ENCODE results near the gene CTTN.
"Not testable (repeated sequence)": the region's sequence is repeated elsewhere in the genome, so short reads cannot be mapped to it uniquely, and the experiment has no call there.

CTTN gene

GRCh38 chr11:70390882-70391281 is 7.4 kb upstream of the CTTN start:
- H3K18ac ChIP-seq (ENCODE audit: low read length); H3K9ac ChIP-seq (ENCODE audit: low read length); H2BK5ac ChIP-seq (ENCODE audit: low read length); H3K36me3 ChIP-seq (ENCODE audit: control insufficient read depth, insufficient read depth, low read length); H3K27ac ChIP-seq (ENCODE audit: low read depth, low read length); H3K27me3 ChIP-seq (ENCODE audit: insufficient read depth, low read length, poor library complexity); H4K5ac ChIP-seq (ENCODE audit: low read length); H3K4me2 ChIP-seq (ENCODE audit: low read length); H3K56ac ChIP-seq (ENCODE audit: low read length); H3K4ac ChIP-seq (ENCODE audit: low read depth, low read length); H3K23ac ChIP-seq (ENCODE audit: low read length); H4K8ac ChIP-seq (ENCODE audit: low read depth, low read length); DNase-seq; H3K4me3 ChIP-seq (ENCODE audit: low read length); H3K79me2 ChIP-seq (ENCODE audit: control insufficient read depth, insufficient read depth, low read length); H2BK15ac ChIP-seq (replicated peaks; ENCODE audit: low read depth); H2BK120ac ChIP-seq (ENCODE audit: low read depth, low read length); H3K4me1 ChIP-seq (ENCODE audit: control insufficient read depth, low read depth, low read length); H3K79me1 ChIP-seq (ENCODE audit: low read length); H2AK5ac ChIP-seq (ENCODE audit: low read length): not testable (repeated sequence)
- WGBS (ENCODE audit: extremely low coverage, insufficient coverage, low lambda C conversion rate), result no CpG with 5 or more reads among the region's 7 CpGs

- H2BK15ac ChIP-seq (replicated peaks; ENCODE audit: low read depth), result no peak overlapping the region
- no peak overlapping the region for H3K4ac ChIP-seq (ENCODE audit: low read depth, low read length)
- H3K4me1 ChIP-seq (ENCODE audit: control insufficient read depth, low read depth, low read length), result peaks cover 2% of the 10 kb centered on the region
- no peak overlapping the region for H4K5ac ChIP-seq (ENCODE audit: low read length)
- no peak overlapping the region for H3K18ac ChIP-seq (ENCODE audit: low read length)
- H3K4me3 ChIP-seq (ENCODE audit: low read length), result no peak overlapping the region
- H3K79me1 ChIP-seq (ENCODE audit: low read length), result peaks cover 14% of the 10 kb centered on the region
- H3K4me2 ChIP-seq (ENCODE audit: low read length), result no peak overlapping the region
- no CpG with 5 or more reads among the region's 15 CpGs for WGBS (ENCODE audit: extremely low coverage, insufficient coverage, low lambda C conversion rate)
- peaks cover 15% of the 10 kb centered on the region for H3K79me2 ChIP-seq (ENCODE audit: control insufficient read depth, insufficient read depth, low read length)
- no peak overlapping the region for H3K27ac ChIP-seq (ENCODE audit: low read depth, low read length)
- H3K56ac ChIP-seq (ENCODE audit: low read length), result no peak overlapping the region
- no peak for DNase-seq
- H2BK120ac ChIP-seq (ENCODE audit: low read depth, low read length), result no peak overlapping the region
- no peak overlapping the region for H3K9ac ChIP-seq (ENCODE audit: low read length)
- peaks cover 4% of the 10 kb centered on the region for H3K36me3 ChIP-seq (ENCODE audit: control insufficient read depth, insufficient read depth, low read length)
- no peak overlapping the region for H2AK5ac ChIP-seq (ENCODE audit: low read length)
- H3K23ac ChIP-seq (ENCODE audit: low read length), result no peak overlapping the region
- no peak overlapping the region for H4K8ac ChIP-seq (ENCODE audit: low read depth, low read length)
- no peaks in the 10 kb centered on the region for H3K27me3 ChIP-seq (ENCODE audit: insufficient read depth, low read length, poor library complexity)
- H2BK5ac ChIP-seq (ENCODE audit: low read length), result no peak overlapping the region
Measured at GRCh38 chr11:70394211-70394950, 3.9 kb upstream of the CTTN start.

- Histone ChIP-seq H3K18ac (ENCODE audit: low read length) (no peak overlapping the region), H4K5ac (ENCODE audit: low read length) (no peak overlapping the region), H2BK5ac (ENCODE audit: low read length) (no peak overlapping the region), H3K79me2 (ENCODE audit: control insufficient read depth, insufficient read depth, low read length) (peaks cover 44% of the 10 kb centered on the region), H3K4me1 (ENCODE audit: control insufficient read depth, low read depth, low read length) (peaks cover 8% of the 10 kb centered on the region), H2BK120ac (ENCODE audit: low read depth, low read length) (no peak overlapping the region), H3K4me3 (ENCODE audit: low read length) (peak overlapping the region; percentile 56), H3K27me3 (ENCODE audit: insufficient read depth, low read length, poor library complexity) (no peaks in the 10 kb centered on the region), H2BK15ac (replicated peaks; ENCODE audit: low read depth) (no peak overlapping the region), H3K4ac (ENCODE audit: low read depth, low read length) (no peak overlapping the region), H3K27ac (ENCODE audit: low read depth, low read length) (no peak overlapping the region), H3K4me2 (ENCODE audit: low read length) (peak overlapping the region; percentile 23), H3K9ac (ENCODE audit: low read length) (peak overlapping the region; percentile 77), H2AK5ac (ENCODE audit: low read length) (no peak overlapping the region), H3K36me3 (ENCODE audit: control insufficient read depth, insufficient read depth, low read length) (peaks cover 4% of the 10 kb centered on the region), H4K8ac (ENCODE audit: low read depth, low read length) (no peak overlapping the region), H3K23ac (ENCODE audit: low read length) (no peak overlapping the region), H3K56ac (ENCODE audit: low read length) (peak overlapping the region; percentile 91), H3K79me1 (ENCODE audit: low read length) (peaks cover 28% of the 10 kb centered on the region)
- DNase-seq, result peak; percentile 74
- no CpG with 5 or more reads among the region's 18 CpGs for WGBS (ENCODE audit: extremely low coverage, insufficient coverage, low lambda C conversion rate)
Measured at GRCh38 chr11:70397336-70397982, 870 bp upstream of the CTTN start.

GRCh38 chr11:70398834-70399680 is 728 bp downstream of the CTTN start:
- no peak overlapping the region for H2AK5ac ChIP-seq (ENCODE audit: low read length)
- peaks cover 54% of the 10 kb centered on the region for H3K79me2 ChIP-seq (ENCODE audit: control insufficient read depth, insufficient read depth, low read length)
- peak overlapping the region; percentile 99 for H3K4ac ChIP-seq (ENCODE audit: low read depth, low read length)
- peak overlapping the region; percentile 69 for H2BK120ac ChIP-seq (ENCODE audit: low read depth, low read length)
- H2BK5ac ChIP-seq (ENCODE audit: low read length), result no peak overlapping the region
- H3K18ac ChIP-seq (ENCODE audit: low read length), result peak overlapping the region; percentile 99
- peak overlapping the region; percentile 81 for H3K4me2 ChIP-seq (ENCODE audit: low read length)
- no peaks in the 10 kb centered on the region for H3K27me3 ChIP-seq (ENCODE audit: insufficient read depth, low read length, poor library complexity)
- peak overlapping the region; percentile 87 for H4K8ac ChIP-seq (ENCODE audit: low read depth, low read length)
- WGBS (ENCODE audit: extremely low coverage, insufficient coverage, low lambda C conversion rate), result no CpG with 5 or more reads among the region's 42 CpGs
- H3K23ac ChIP-seq (ENCODE audit: low read length), result no peak overlapping the region
- H3K36me3 ChIP-seq (ENCODE audit: control insufficient read depth, insufficient read depth, low read length), result peaks cover 2% of the 10 kb centered on the region
- peak overlapping the region; percentile 95 for H3K9ac ChIP-seq (ENCODE audit: low read length)
- H3K4me3 ChIP-seq (ENCODE audit: low read length), result peak overlapping the region; percentile 89
- H3K27ac ChIP-seq (ENCODE audit: low read depth, low read length), result no peak overlapping the region
- no peak overlapping the region for H4K5ac ChIP-seq (ENCODE audit: low read length)
- H3K4me1 ChIP-seq (ENCODE audit: control insufficient read depth, low read depth, low read length), result peaks cover 8% of the 10 kb centered on the region
- no peak for DNase-seq
- peak overlapping the region; percentile 95 for H3K56ac ChIP-seq (ENCODE audit: low read length)
- H2BK15ac ChIP-seq (replicated peaks; ENCODE audit: low read depth), result no peak overlapping the region
- peaks cover 27% of the 10 kb centered on the region for H3K79me1 ChIP-seq (ENCODE audit: low read length)

- Histone ChIP-seq H3K23ac (ENCODE audit: low read length) (no peak overlapping the region), H3K4ac (ENCODE audit: low read depth, low read length) (no peak overlapping the region), H3K4me3 (ENCODE audit: low read length) (peak overlapping the region; percentile 89), H4K5ac (ENCODE audit: low read length) (no peak overlapping the region), H2BK15ac (replicated peaks; ENCODE audit: low read depth) (no peak overlapping the region), H3K79me1 (ENCODE audit: low read length) (peaks cover 28% of the 10 kb centered on the region), H3K27me3 (ENCODE audit: insufficient read depth, low read length, poor library complexity) (no peaks in the 10 kb centered on the region), H4K8ac (ENCODE audit: low read depth, low read length) (no peak overlapping the region), H3K56ac (ENCODE audit: low read length) (peak overlapping the region; percentile 95), H2AK5ac (ENCODE audit: low read length) (no peak overlapping the region), H3K18ac (ENCODE audit: low read length) (no peak overlapping the region), H3K4me1 (ENCODE audit: control insufficient read depth, low read depth, low read length) (peaks cover 8% of the 10 kb centered on the region), H3K27ac (ENCODE audit: low read depth, low read length) (no peak overlapping the region), H3K9ac (ENCODE audit: low read length) (peak overlapping the region; percentile 95), H3K4me2 (ENCODE audit: low read length) (peak overlapping the region; percentile 81), H2BK120ac (ENCODE audit: low read depth, low read length) (no peak overlapping the region), H3K79me2 (ENCODE audit: control insufficient read depth, insufficient read depth, low read length) (peaks cover 59% of the 10 kb centered on the region), H2BK5ac (ENCODE audit: low read length) (no peak overlapping the region), H3K36me3 (ENCODE audit: control insufficient read depth, insufficient read depth, low read length) (no peaks in the 10 kb centered on the region)
- no CpG with 5 or more reads among the region's 16 CpGs for WGBS (ENCODE audit: extremely low coverage, insufficient coverage, low lambda C conversion rate)
- DNase-seq, result peak; percentile 85
Measured at GRCh38 chr11:70399681-70400112, 1.4 kb downstream of the CTTN start.
